Ramos (cell line): Measurements from ENCODE around the gene MAGI2.
"Not testable (repeated sequence)": the region's sequence is repeated elsewhere in the genome, so short reads cannot be mapped to it uniquely, and the experiment has no call there.

Experiments
- in situ Hi-C: fragments of 300-500 bp; cut with MboI; formaldehyde crosslinking; loops from one replicate; pipeline ENCODE4 v1.14.3; 2022; ENCODE audit warnings: low sequenced_read_pairs; ENCODE audit not compliant: unreplicated experiment

The MAGI2 gene

GRCh38 chr7:78355834-78356233 lies 1097.6 kb downstream of the MAGI2 start:
- in situ Hi-C loops, result no loop called here

GRCh38 chr7:78350926-78351325 lies 1102.5 kb downstream of the MAGI2 start:
- in situ Hi-C loops, result no loop called here

GRCh38 chr7:78350391-78350790 lies 1103.1 kb downstream of the MAGI2 start:
- in situ Hi-C loops, result no loop called here

- in situ Hi-C loops, result no loop called here
Measured at GRCh38 chr7:78346827-78347226, 1106.6 kb downstream of the MAGI2 start.

GRCh38 chr7:78345979-78346378 lies 1107.5 kb downstream of the MAGI2 start:
- in situ Hi-C loops, result no loop called here

GRCh38 chr7:78345293-78345911 lies 1108.1 kb downstream of the MAGI2 start:
- in situ Hi-C loops, result no loop called here

GRCh38 chr7:78334426-78334825 lies 1119.0 kb downstream of the MAGI2 start:
- in situ Hi-C loops, result no loop called here

- in situ Hi-C loops, result no loop called here
Measured at GRCh38 chr7:78333530-78334425, 1119.7 kb downstream of the MAGI2 start.

- in situ Hi-C loops, result no loop called here
Measured at GRCh38 chr7:78329001-78329655, 1124.3 kb downstream of the MAGI2 start.

GRCh38 chr7:78327718-78328117 lies 1125.7 kb downstream of the MAGI2 start:
- in situ Hi-C loops, result no loop called here

- in situ Hi-C loops, result no loop called here
Measured at GRCh38 chr7:78326876-78327275, 1126.6 kb downstream of the MAGI2 start.

GRCh38 chr7:78326189-78326588 lies 1127.3 kb downstream of the MAGI2 start:
- in situ Hi-C loops, result no loop called here

- in situ Hi-C loops, result no loop called here
Measured at GRCh38 chr7:78323118-78323517, 1130.3 kb downstream of the MAGI2 start.

- in situ Hi-C loops, result not testable (repeated sequence)
Measured at GRCh38 chr7:78322231-78322630, 1131.2 kb downstream of the MAGI2 start.

- in situ Hi-C loops, result no loop called here
Measured at GRCh38 chr7:78317371-78317770, 1136.1 kb downstream of the MAGI2 start.

- in situ Hi-C loops, result no loop called here
Measured at GRCh38 chr7:78316110-78316509, 1137.4 kb downstream of the MAGI2 start.

- in situ Hi-C loops, result no loop called here
Measured at GRCh38 chr7:78315119-78315518, 1138.3 kb downstream of the MAGI2 start.

- in situ Hi-C loops, result no loop called here
Measured at GRCh38 chr7:78311181-78311580, 1142.3 kb downstream of the MAGI2 start.

GRCh38 chr7:78307892-78308291 lies 1145.6 kb downstream of the MAGI2 start:
- in situ Hi-C loops, result no loop called here

- in situ Hi-C loops, result no loop called here
Measured at GRCh38 chr7:78306634-78307033, 1146.8 kb downstream of the MAGI2 start.

GRCh38 chr7:78301407-78301806 lies 1152.1 kb downstream of the MAGI2 start:
- in situ Hi-C loops, result no loop called here
